ENCODE measurements around the gene MED26.

Gene MED26

GRCh38 chr19:16594681-16595091, 33.3 kb downstream of the MED26 start:
- no peak for TF ChIP-seq Cebpa-rat (IDR thresholded peaks at IDR 0.05)
- no peak overlapping the region for H3K4me3 ChIP-seq
- peak overlapping the region; percentile 42 for H3K9ac ChIP-seq
- H3K4me2 ChIP-seq: peak overlapping the region; percentile 95
- H4K20me1 ChIP-seq: peaks cover 100% of the 10 kb centered on the region
- peaks cover 77% of the 10 kb centered on the region for H3K4me1 ChIP-seq
- H3K27me3 ChIP-seq: no peaks in the 10 kb centered on the region
- no peaks in the 10 kb centered on the region for H3K9me3 ChIP-seq
- no peaks in the 10 kb centered on the region for H3K36me3 ChIP-seq
- H3K27ac ChIP-seq: 0 out of 2 replicates have a peak overlapping the region, but pooled peaks have one; percentile 57

GRCh38 chr19:16594131-16594586, 33.8 kb downstream of the MED26 start:
- Histone ChIP-seq H3K4me2 (peak overlapping the region; percentile 95), H4K20me1 (peaks cover 100% of the 10 kb centered on the region)

GRCh38 chr19:16593181-16593580, 34.8 kb downstream of the MED26 start:
- Histone ChIP-seq H3K4me2 (peak overlapping the region; percentile 95), H3K4me1 (peaks cover 86% of the 10 kb centered on the region), H3K9ac (no peak overlapping the region), H3K36me3 (no peaks in the 10 kb centered on the region), H3K27me3 (no peaks in the 10 kb centered on the region), H3K27ac (no peak overlapping the region), H3K9me3 (no peaks in the 10 kb centered on the region), H3K4me3 (no peak overlapping the region), H4K20me1 (peaks cover 100% of the 10 kb centered on the region)
- TF ChIP-seq Cebpa-rat (IDR thresholded peaks at IDR 0.05): no peak

More at GRCh38 chr19:16594131-16594586, 33.8 kb downstream of the MED26 start:
- H3K9me3 ChIP-seq: no peaks in the 10 kb centered on the region
- no peaks in the 10 kb centered on the region for H3K27me3 ChIP-seq
- peak overlapping the region; percentile 57; the same call in 1 of the 2 replicates for H3K27ac ChIP-seq
- peak overlapping the region; percentile 42 for H3K9ac ChIP-seq
- TF ChIP-seq Cebpa-rat (IDR thresholded peaks at IDR 0.05): no peak
- no peaks in the 10 kb centered on the region for H3K36me3 ChIP-seq
- peaks cover 77% of the 10 kb centered on the region for H3K4me1 ChIP-seq
- no peak overlapping the region for H3K4me3 ChIP-seq

GRCh38 chr19:16591803-16592556, 36.0 kb downstream of the MED26 start:
- H3K36me3 ChIP-seq: no peaks in the 10 kb centered on the region
- H3K27me3 ChIP-seq: no peaks in the 10 kb centered on the region
- TF ChIP-seq Cebpa-rat (IDR thresholded peaks at IDR 0.05): no peak
- H3K9ac ChIP-seq: 0 out of 2 replicates have a peak overlapping the region, but pooled peaks have one; percentile 20
- H3K4me2 ChIP-seq: peak overlapping the region; percentile 95
- H4K20me1 ChIP-seq: peaks cover 100% of the 10 kb centered on the region
- no peak overlapping the region for H3K4me3 ChIP-seq
- H3K27ac ChIP-seq: no peak overlapping the region
- peaks cover 98% of the 10 kb centered on the region for H3K4me1 ChIP-seq
- H3K9me3 ChIP-seq: no peaks in the 10 kb centered on the region

- H4K20me1 ChIP-seq: peaks cover 100% of the 10 kb centered on the region
- no peaks in the 10 kb centered on the region for H3K27me3 ChIP-seq
- H3K36me3 ChIP-seq: no peaks in the 10 kb centered on the region
- no peak overlapping the region for H3K27ac ChIP-seq
- no peak overlapping the region for H3K9ac ChIP-seq
- H3K9me3 ChIP-seq: no peaks in the 10 kb centered on the region
- TF ChIP-seq Cebpa-rat (IDR thresholded peaks at IDR 0.05): no peak
- H3K4me3 ChIP-seq: no peak overlapping the region
- H3K4me1 ChIP-seq: peaks cover 100% of the 10 kb centered on the region
- peak overlapping the region; percentile 95 for H3K4me2 ChIP-seq
Measured at GRCh38 chr19:16590876-16591802, 36.9 kb downstream of the MED26 start.

- Histone ChIP-seq H3K4me2 (peak overlapping the region; percentile 95), H3K27ac (no peak overlapping the region), H3K9ac (no peak overlapping the region), H4K20me1 (peaks cover 100% of the 10 kb centered on the region), H3K36me3 (no peaks in the 10 kb centered on the region), H3K27me3 (no peaks in the 10 kb centered on the region), H3K4me3 (no peak overlapping the region), H3K4me1 (peaks cover 100% of the 10 kb centered on the region), H3K9me3 (no peaks in the 10 kb centered on the region)
- TF ChIP-seq Cebpa-rat (IDR thresholded peaks at IDR 0.05): no peak
Measured at GRCh38 chr19:16589917-16590316, 38.1 kb downstream of the MED26 start.

- H3K4me1 ChIP-seq: peaks cover 99% of the 10 kb centered on the region
- H4K20me1 ChIP-seq: peaks cover 98% of the 10 kb centered on the region
- H3K27ac ChIP-seq: peak overlapping the region; percentile 83
- no peaks in the 10 kb centered on the region for H3K36me3 ChIP-seq
- no peaks in the 10 kb centered on the region for H3K27me3 ChIP-seq
- peak overlapping the region; percentile 58; the same call in 1 of the 2 replicates for H3K9ac ChIP-seq
- TF ChIP-seq Cebpa-rat (IDR thresholded peaks at IDR 0.05): no peak
- no peaks in the 10 kb centered on the region for H3K9me3 ChIP-seq
- H3K4me3 ChIP-seq: peak overlapping the region; percentile 62; the same call in 1 of the 2 replicates
- peak overlapping the region; percentile 95 for H3K4me2 ChIP-seq
Measured at GRCh38 chr19:16588824-16589577, 39.0 kb downstream of the MED26 start.

GRCh38 chr19:16587833-16588823, 39.9 kb downstream of the MED26 start:
- H3K9ac ChIP-seq: peak overlapping the region; percentile 58
- peaks cover 98% of the 10 kb centered on the region for H4K20me1 ChIP-seq
- H3K9me3 ChIP-seq: no peaks in the 10 kb centered on the region
- H3K4me1 ChIP-seq: peaks cover 99% of the 10 kb centered on the region
- H3K4me2 ChIP-seq: peak overlapping the region; percentile 95
- no peaks in the 10 kb centered on the region for H3K36me3 ChIP-seq
- peak overlapping the region; percentile 83 for H3K27ac ChIP-seq
- no peaks in the 10 kb centered on the region for H3K27me3 ChIP-seq
- peak overlapping the region; percentile 62 for H3K4me3 ChIP-seq
- TF ChIP-seq Cebpa-rat (IDR thresholded peaks at IDR 0.05): no peak

All from BLaER1 (cell line).